Measurements from ENCODE around the gene CHPF2.

Gene CHPF2

GRCh38 chr7:151245360-151246101, 13.2 kb downstream of the CHPF2 start:
- peak in 9 of 51 donors; percentile 15 to 61 (median 34) for DNase-seq

DNA sequence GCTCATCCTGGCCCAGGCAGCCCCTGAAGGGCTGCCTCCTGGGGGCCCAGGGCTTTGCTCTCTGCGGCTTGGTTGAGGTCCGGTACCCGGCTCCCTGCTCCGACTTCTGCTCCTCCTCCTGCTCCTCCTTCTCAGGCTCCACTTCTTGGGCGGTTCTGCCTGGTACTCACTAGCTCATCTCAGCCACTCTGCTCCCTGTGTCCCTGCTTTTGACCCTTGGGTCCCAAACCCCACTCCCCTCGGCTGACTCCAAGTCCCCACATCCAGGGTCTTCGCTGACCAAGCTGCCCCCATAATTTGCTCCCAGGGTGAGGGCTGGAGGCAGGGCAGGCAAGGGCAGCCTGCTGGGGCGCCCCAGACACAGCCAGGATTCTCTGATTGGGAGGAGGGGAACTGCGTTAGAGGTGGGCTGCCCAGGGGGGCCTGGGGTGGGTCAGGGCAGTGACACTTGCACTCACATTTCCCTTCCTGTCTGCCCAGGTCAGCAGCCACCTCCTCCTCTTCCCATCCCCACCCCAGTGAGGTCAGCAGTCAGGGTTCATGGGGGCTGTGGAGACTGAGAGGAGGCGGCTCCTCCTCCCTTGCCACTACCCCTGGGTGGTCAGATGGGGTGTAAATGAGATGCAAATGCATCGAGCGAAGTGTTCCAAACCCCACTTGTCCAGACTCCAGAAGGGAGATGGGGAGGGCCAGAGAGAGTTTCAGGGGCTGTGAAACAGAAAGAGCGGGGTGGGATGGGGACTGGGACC, 14.0 kb downstream of the CHPF2 start:
- no peak for DNase-seq

GRCh38 chr7:151246851-151247580, 14.7 kb downstream of the CHPF2 start:
- DNase-seq = no peak

DNA sequence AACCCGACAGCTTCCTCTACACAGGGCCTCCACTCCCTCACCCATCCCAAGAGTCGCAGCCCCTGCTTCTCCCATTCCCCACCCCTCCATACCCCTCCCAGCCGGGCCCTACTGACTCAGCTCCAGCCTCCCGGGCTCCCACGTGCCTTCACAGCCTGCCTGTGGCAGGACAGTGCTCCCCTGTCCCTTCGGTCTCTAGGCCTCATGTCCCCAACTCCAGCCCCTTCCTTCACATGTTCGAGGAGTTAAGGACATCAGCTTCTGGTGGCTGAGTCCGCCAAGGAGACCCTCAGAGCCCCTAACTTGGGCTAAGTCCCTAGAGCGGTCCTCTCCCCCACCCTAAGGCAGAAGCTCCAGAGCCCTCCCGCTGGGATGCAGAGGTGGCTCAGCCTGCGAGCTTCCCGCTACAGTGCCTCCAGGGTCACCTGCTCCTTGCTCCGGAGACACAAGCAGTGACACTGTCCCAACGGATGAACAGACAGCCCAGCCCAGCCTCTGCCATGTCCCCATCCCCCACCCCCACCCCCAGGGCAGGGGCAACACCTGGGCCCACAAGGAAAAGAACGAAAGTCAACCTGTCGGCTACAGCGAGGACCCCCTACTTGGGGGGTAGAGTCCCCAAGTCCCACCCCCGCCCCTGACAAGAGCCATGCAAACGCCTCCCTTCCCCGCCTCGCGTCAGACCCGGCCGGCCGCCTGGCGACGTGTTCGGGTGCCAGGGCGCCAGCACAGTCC, 15.5 kb downstream of the CHPF2 start:
- peak in 7 of 51 donors; percentile 27 to 66 (median 43) for DNase-seq

DNA sequence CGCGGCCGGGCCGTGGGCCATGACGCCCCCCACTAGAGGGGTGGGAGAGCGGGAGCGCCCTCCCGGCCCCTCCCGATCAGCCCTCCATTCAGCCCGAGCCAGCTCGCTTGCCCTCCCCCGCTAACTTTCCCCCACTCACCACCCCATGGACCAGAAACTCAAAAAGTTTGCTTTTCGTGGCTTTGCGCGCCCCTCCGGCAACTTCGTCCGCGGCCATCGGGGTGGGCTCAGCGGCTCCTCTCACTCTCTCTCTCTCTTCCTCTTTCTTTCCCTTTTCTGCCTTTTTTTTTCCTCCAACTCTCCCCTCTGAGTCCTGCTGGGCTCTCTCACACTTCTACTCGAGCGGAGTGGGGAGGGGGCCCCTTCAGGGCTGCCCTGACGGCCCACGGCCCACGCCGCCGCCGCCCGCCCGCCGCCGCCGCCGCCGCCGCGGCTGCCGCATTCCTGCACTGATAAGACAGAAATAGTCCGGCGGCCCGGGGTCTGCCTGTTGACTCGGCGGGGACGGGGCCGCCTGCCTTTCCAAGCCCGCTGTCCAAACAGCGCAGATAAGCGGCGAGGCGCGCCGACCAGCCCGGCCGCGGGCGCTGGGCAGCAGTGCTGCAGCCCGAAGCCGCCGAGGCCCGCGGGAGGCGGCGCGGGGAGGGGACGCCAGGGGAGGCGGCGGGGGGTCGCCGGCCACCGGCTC, 16.2 kb downstream of the CHPF2 start, which contains the start of gene SMARCD3:
Gene SMARCD3, minus strand, starts transcription at position 349 of the 688 bp plus-strand sequence. Its CDS starts 132 bp downstream, at position 217.
- DNase-seq = peak in 36 of 51 donors; percentile 29 to 79 (median 60)

DNA sequence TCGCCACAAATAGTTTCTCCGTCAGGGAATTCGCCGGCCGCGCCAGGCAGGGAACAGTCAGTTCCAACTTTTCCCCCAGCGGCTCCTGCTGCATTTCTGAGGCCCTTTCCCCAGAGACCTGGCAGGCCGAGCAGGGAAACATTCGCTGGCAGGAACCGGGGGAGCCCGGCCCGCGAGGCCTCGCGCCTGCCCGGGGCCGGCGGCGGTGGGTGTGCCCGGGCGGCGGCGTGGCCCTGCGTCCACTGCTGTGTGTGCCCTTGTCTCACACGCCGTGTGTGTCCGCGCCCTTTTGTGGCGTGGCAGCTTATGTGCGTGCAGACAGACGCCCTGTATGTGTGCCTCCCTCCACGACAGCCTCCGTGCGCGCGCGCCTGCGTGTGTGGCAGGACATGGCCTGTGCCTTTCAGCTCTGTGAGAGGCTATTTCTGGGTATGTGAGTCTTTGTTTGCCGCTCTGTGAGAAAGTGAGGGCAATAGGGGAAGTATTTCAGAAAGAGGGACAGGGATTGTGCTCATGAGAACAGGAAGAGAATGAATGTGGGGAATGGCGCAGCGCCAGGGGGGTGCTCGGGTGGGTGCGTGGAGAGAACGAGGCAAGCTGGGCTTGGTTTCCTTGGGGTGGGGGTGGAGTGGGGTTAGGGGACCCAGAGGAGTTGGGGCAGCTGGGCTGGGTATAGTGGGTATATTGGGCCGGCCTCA, 16.9 kb downstream of the CHPF2 start:
- DNase-seq = peak in 34 of 51 donors; percentile 37 to 81 (median 64)

DNA sequence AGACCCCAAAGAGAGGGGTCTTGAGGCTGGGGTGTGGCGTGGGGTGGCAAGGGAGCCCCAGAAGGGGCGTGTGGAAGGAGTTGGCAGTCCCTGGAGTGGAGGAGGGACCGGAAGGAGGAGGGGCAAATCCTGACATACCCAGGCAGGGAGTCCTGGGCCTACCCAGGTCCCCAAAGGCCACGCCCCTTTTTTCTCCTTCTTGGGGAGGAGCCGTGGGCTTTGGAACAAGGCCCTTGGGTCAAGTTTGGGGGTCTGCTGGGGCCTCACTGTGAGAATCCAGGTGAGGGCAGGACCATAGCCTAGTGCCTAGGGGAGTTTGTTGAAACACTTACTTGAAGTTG, 17.4 kb downstream of the CHPF2 start:
- peak in 3 of 51 donors; percentile 46 to 53 (median 49) for DNase-seq

- DNase-seq = no peak
Measured at GRCh38 chr7:151250181-151251132, 18.2 kb downstream of the CHPF2 start.

DNA sequence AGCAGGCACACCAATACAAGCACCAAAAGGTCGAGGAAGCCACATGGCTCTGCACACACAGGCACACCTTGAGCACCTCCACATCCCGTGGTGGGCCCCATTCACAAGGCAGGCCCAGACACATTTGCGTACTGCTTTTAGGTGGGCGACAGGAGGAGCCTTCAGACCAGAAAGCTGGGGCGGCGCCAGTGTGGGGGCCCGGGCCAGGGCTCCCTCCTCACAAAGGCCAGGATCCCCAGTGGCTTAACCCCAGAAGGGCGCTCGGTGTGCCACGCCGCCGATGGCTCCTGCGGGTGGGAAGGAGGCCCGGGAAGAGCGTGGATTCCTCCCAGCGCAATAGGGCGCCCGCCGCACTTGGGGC, 19.0 kb downstream of the CHPF2 start:
- peak in 15 of 51 donors; percentile 32 to 72 (median 60) for DNase-seq

GRCh38 chr7:151251689-151252560, 19.6 kb downstream of the CHPF2 start:
- DNase-seq = peak in 46 of 51 donors; percentile 45 to 86 (median 74)

- DNase-seq = peak in 1 of 51 donors; percentile 67
Measured at GRCh38 chr7:151252561-151252835, 20.2 kb downstream of the CHPF2 start.

GRCh38 chr7:151252961-151253711, 20.9 kb downstream of the CHPF2 start:
- no peak for DNase-seq

DNA sequence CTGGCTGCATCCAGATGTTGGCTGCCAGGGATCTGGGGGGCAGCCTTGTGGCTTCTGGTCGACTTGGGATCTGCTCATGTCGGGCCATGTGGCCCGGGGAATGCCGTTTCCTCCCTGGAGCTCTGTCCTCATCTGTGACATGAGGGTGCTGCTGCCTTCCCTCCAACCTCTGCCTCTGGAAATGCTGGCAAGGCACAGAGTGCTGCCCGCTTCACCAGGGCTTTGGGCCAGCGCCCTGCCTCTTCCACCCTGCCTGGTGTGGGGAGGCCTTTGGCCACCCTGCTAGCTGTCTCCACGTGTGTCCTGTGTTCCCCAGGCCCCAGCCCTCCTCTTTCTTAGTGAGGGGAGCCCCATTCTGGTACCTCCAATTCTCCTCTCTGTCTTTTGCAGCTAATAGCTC, 22.0 kb downstream of the CHPF2 start:
- peak in 1 of 51 donors; percentile 19 for DNase-seq

DNA sequence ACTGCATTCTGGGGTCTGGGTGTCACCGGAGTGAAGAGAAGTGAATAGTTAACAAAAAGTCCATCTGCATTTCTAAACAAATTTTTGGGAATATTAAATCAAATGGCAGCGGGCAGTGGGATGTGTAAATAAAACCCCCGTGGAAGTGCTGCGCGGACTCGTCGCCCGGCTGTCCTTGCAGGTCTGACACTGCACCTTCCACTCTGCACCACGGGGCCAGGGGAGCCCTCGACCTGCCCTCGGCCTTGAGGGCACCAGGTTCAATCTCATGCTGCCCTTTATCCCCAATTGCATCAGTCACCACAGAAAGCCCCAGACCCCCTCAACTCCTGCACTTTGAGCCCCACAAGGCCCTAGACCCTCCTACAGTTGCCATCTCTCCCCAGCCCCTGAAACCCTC, 22.6 kb downstream of the CHPF2 start:
- DNase-seq = no peak

DNA sequence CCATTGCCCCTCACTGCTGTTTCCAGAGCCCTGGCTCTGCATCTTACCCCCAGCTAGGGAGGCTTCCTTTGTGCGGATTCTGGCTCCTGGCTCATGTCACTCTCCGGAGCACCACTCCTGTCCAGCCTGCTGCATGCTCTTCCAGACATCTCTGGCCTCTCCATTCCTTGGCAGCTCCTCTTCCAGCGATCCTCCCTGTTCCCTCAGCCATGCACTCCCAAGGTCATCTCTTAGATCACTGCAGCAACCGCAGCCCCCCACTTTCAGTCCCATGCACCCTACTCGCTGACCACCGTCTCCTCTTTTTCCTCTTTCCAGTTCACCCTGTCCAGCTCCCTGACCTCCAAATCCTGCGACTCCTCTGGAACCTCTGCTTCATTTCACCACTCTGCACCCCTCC, 23.1 kb downstream of the CHPF2 start:
- DNase-seq = no peak

DNA sequence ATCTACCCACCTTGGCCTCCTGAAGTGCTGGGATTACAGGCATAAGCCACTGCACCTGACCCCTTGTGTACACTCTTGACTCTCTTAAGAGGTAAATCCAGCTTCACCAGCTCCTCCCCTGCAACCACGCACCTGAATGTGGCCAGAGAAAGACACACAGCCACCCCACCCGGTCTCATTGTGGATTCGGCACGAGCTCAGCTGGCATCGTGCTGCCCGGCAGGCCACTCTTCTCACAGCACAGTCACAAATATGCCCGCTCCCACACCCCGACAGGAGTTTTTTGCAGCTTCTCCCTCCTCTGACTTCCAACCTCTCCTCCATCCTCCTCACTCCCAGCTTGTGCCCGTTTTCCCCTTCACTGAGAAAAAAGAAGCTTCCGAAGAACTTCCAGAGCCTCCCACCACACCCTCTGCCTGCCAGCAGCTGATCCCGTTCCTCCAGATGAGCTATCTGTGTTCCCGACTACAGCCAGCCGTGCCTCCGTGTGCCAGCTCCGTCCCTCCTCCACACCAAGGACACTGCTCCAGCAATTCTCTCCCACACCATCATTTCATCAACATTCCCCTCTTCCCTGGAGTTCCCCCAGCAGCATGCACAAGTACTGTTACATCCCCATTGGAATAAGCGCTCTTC, 24.2 kb downstream of the CHPF2 start:
- DNase-seq = peak in 1 of 51 donors; percentile 61

GRCh38 chr7:151257990-151258389, 25.7 kb downstream of the CHPF2 start:
- no peak for DNase-seq
